ENCODE data around the gene ITGA5.

Gene ITGA5

DNA sequence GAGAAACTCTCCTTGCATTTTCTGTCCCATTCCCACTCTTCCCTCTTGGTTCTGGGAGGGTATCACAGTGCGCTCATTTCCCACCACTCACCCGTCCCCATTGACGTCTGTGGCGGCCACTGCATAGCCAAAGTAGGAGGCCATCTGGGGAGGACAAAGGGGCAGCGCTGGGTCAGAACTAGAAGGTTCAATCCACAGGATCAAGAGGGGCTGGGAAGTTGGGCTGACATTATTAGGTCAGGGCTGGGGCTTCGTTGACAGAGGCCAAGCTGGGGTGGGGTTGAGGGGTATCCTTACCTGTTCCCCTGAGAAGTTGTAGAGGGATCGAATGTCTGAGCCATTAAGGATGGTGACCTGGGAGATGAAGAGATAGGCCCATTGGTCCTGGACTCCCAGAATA is 13.5 kb downstream of the ITGA5 start:
- no peaks in the 10 kb centered on the region for H4K20me1 ChIP-seq (ENCODE audit: low read depth, low read length)
- H3K9me3 ChIP-seq (ENCODE audit: insufficient read depth, low read length), result no peaks in the 10 kb centered on the region
- no peaks in the 10 kb centered on the region for H3K36me3 ChIP-seq (ENCODE audit: low read length)
- H3K27ac ChIP-seq (ENCODE audit: low read depth, low read length), result no peak overlapping the region
- no peak overlapping the region for H3K4me2 ChIP-seq (ENCODE audit: low read depth, low read length, poor library complexity, severe bottlenecking)
- H3K27me3 ChIP-seq (ENCODE audit: low read length), result no peaks in the 10 kb centered on the region
- H3K79me2 ChIP-seq (ENCODE audit: insufficient read depth, low read length), result no peaks in the 10 kb centered on the region
- no peaks in the 10 kb centered on the region for H3F3A ChIP-seq (ENCODE audit: insufficient read depth)
- H2AFZ ChIP-seq (ENCODE audit: low read depth, low read length, severe bottlenecking), result no peak overlapping the region
- TF ChIP-seq EZH2phosphoT487 (conservative IDR thresholded peaks at IDR 0.05; ENCODE audit: low read length), result no peak
- TF ChIP-seq, protein P1, sequence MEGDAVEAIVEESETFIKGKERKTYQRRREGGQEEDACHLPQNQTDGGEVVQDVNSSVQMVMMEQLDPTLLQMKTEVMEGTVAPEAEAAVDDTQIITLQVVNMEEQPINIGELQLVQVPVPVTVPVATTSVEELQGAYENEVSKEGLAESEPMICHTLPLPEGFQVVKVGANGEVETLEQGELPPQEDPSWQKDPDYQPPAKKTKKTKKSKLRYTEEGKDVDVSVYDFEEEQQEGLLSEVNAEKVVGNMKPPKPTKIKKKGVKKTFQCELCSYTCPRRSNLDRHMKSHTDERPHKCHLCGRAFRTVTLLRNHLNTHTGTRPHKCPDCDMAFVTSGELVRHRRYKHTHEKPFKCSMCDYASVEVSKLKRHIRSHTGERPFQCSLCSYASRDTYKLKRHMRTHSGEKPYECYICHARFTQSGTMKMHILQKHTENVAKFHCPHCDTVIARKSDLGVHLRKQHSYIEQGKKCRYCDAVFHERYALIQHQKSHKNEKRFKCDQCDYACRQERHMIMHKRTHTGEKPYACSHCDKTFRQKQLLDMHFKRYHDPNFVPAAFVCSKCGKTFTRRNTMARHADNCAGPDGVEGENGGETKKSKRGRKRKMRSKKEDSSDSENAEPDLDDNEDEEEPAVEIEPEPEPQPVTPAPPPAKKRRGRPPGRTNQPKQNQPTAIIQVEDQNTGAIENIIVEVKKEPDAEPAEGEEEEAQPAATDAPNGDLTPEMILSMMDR (IDR thresholded peaks at IDR 0.05; ENCODE audit: insufficient read depth, low read length, poor library complexity, severe bottlenecking), result no peak
- no peak overlapping the region for H3K4me3 ChIP-seq (ENCODE audit: insufficient read depth, low read length, poor library complexity, severe bottlenecking)
- no peak overlapping the region for H3K9ac ChIP-seq (ENCODE audit: low read length)
- H3K9me2 ChIP-seq (replicated peaks; ENCODE audit: insufficient read depth, low read length), result no peaks in the 10 kb centered on the region

DNA sequence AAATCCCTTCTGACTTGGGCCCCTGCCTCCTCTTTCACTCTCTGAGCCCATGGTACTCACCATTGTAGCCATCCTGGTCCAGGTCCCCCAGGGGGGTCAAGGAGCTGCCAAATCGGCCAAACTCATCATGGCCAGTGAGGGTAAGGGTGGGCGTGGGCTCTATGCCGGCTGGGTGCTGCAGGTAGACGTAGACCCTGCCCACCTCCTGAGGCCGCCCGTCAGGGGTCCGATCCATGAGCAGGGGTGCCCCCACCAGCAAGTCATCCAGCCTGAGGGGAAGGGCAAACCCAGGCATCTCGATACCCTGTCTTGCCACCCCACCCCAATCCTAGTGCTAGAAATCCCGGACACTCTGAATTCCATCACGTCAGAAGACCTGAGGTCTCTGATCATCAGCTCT is 14.0 kb downstream of the ITGA5 start:
- no peaks in the 10 kb centered on the region for H3K27me3 ChIP-seq (ENCODE audit: low read length)
- H3K4me3 ChIP-seq (ENCODE audit: insufficient read depth, low read length, poor library complexity, severe bottlenecking), result no peak overlapping the region
- no peaks in the 10 kb centered on the region for H3F3A ChIP-seq (ENCODE audit: insufficient read depth)
- H3K9me3 ChIP-seq (ENCODE audit: insufficient read depth, low read length), result no peaks in the 10 kb centered on the region
- H3K79me2 ChIP-seq (ENCODE audit: insufficient read depth, low read length), result no peaks in the 10 kb centered on the region
- no peaks in the 10 kb centered on the region for H4K20me1 ChIP-seq (ENCODE audit: low read depth, low read length)
- no peaks in the 10 kb centered on the region for H3K9me2 ChIP-seq (replicated peaks; ENCODE audit: insufficient read depth, low read length)
- no peak overlapping the region for H3K4me2 ChIP-seq (ENCODE audit: low read depth, low read length, poor library complexity, severe bottlenecking)
- H3K27ac ChIP-seq (ENCODE audit: low read depth, low read length), result no peak overlapping the region
- no peaks in the 10 kb centered on the region for H3K36me3 ChIP-seq (ENCODE audit: low read length)
- TF ChIP-seq EZH2phosphoT487 (conservative IDR thresholded peaks at IDR 0.05; ENCODE audit: low read length), result no peak
- TF ChIP-seq, protein P1 (IDR thresholded peaks at IDR 0.05; ENCODE audit: insufficient read depth, low read length, poor library complexity, severe bottlenecking), result no peak
- no peak overlapping the region for H2AFZ ChIP-seq (ENCODE audit: low read depth, low read length, severe bottlenecking)
- H3K9ac ChIP-seq (ENCODE audit: low read length), result no peak overlapping the region

- no peaks in the 10 kb centered on the region for H3K9me3 ChIP-seq (ENCODE audit: insufficient read depth, low read length)
- H3K36me3 ChIP-seq (ENCODE audit: low read length), result no peaks in the 10 kb centered on the region
- H3K9ac ChIP-seq (ENCODE audit: low read length), result no peak overlapping the region
- TF ChIP-seq, protein P1 (IDR thresholded peaks at IDR 0.05; ENCODE audit: insufficient read depth, low read length, poor library complexity, severe bottlenecking), result peak; percentile 99
- no peak for TF ChIP-seq EZH2phosphoT487 (conservative IDR thresholded peaks at IDR 0.05; ENCODE audit: low read length)
- H3K27me3 ChIP-seq (ENCODE audit: low read length), result no peaks in the 10 kb centered on the region
- no peaks in the 10 kb centered on the region for H3K9me2 ChIP-seq (replicated peaks; ENCODE audit: insufficient read depth, low read length)
- H4K20me1 ChIP-seq (ENCODE audit: low read depth, low read length), result no peaks in the 10 kb centered on the region
- H3K27ac ChIP-seq (ENCODE audit: low read depth, low read length), result no peak overlapping the region
- no peak overlapping the region for H3K4me3 ChIP-seq (ENCODE audit: insufficient read depth, low read length, poor library complexity, severe bottlenecking)
- H3K79me2 ChIP-seq (ENCODE audit: insufficient read depth, low read length), result no peaks in the 10 kb centered on the region
- H2AFZ ChIP-seq (ENCODE audit: low read depth, low read length, severe bottlenecking), result no peak overlapping the region
- no peaks in the 10 kb centered on the region for H3F3A ChIP-seq (ENCODE audit: insufficient read depth)
- H3K4me2 ChIP-seq (ENCODE audit: low read depth, low read length, poor library complexity, severe bottlenecking), result no peak overlapping the region
Observed at GRCh38 chr12:54404061-54405004, 14.7 kb downstream of the ITGA5 start.
